RWPE1 (cell line): Measurements from ENCODE around the gene UBR2.
"Not testable (repeated sequence)": the region's sequence is repeated elsewhere in the genome, so short reads cannot be mapped to it uniquely, and the experiment has no call there.

Source experiments
- CTCF ChIA-PET: fragments of 350-600 bp; sonication (Branson Sonifier 250); formaldehyde crosslinking; extraction: SDS; loops from one replicate; lab custom pipeline; 2021; lab: Yijun Ruan, JAX
- POLR2A ChIA-PET: fragments of 400-600 bp; formaldehyde crosslinking; extraction: SDS; loops from one replicate; lab custom pipeline; 2020; ENCODE audit warnings: antibody characterized with exemption; ENCODE audit not compliant: low non-redundant PET; lab: Yijun Ruan, JAX
- DNase-seq: peaks from one replicate; pipeline ENCODE4 v3.0.0; 2012; ENCODE audit warnings: low spot score
- H3K27ac ChIP-seq: fragments of 450-650 bp; 2 replicates; pipeline ENCODE4 v1.5.1; 2017
- CTCF ChIP-seq: fragments of 450-650 bp; conservative IDR thresholded peaks from 2 replicates; pipeline ENCODE4 v1.5.1; 2017; ENCODE audit warnings: low read depth, mild to moderate bottlenecking

Gene UBR2

GRCh38 chr6:42729731-42730130, 165.9 kb downstream of the UBR2 start:
- ChIA-PET POLR2A (interaction anchor here (0.6 to 1.6 kb wide), 3 partner anchors 16 to 53 kb away, joined by 3 to 9 read pairs (median 4); partner anchors contain the start of gene TBCC), CTCF (interaction anchor here (0.6 to 0.8 kb wide), 2 partner anchors 33 to 77 kb away, joined by 3 read pairs; no protein-coding TSS in a partner anchor)
- peak overlapping the region; percentile 14; the same call in 1 of the 2 replicates for H3K27ac ChIP-seq
- TF ChIP-seq CTCF, result no peak
- no peak for DNase-seq

- DNase-seq, POLR2A ChIA-PET, H3K27ac ChIP-seq: not testable (repeated sequence)
- CTCF ChIA-PET, result interaction anchor here (0.6 kb wide), 1 partner anchor 783 kb away, joined by 3 read pairs; the partner anchor contains the start of genes POLR1C and YIPF3
Observed at GRCh38 chr6:42733867-42734481, 170.1 kb downstream of the UBR2 start.

DNA sequence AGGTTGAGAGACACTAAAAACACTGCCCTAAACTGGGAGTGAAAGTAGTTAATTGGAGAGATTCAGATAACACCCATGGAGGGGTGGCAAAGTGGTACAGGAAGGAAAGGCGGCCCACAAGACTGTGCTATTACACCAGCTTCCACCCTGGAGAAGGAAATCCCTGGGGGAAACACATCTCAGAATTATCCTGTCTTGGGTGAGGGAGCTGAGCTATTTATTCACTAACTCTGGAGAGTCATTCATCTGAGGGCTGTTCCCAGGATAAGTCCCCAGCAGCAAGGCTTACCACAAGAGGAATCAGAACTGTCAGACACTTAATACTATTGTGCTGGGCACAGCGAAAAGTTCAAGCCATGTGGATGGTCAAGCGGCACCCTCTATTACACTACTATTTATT, 172.1 kb downstream of the UBR2 start:
- CTCF ChIA-PET, result no interaction called here
- TF ChIP-seq CTCF, result no peak
- POLR2A ChIA-PET, result no interaction called here
- no peak for DNase-seq
- H3K27ac ChIP-seq, result no peak overlapping the region

GRCh38 chr6:42740725-42741124, 176.9 kb downstream of the UBR2 start:
- H3K27ac ChIP-seq, result no peak overlapping the region
- DNase-seq, result no peak
- ChIA-PET CTCF (interaction anchor here (1.1 kb wide), 1 partner anchor 15 kb away, joined by 3 read pairs; no protein-coding TSS in a partner anchor), POLR2A (no interaction called here)
- no peak for TF ChIP-seq CTCF

- peak; percentile 38 for DNase-seq
- ChIA-PET POLR2A (interaction anchor here (0.6 kb wide), 2 partner anchors 36 to 44 kb away, joined by 3 to 6 read pairs; no protein-coding TSS in a partner anchor), CTCF (interaction anchor here (0.6 to 0.9 kb wide), 2 partner anchors 39 to 152 kb away, joined by 4 to 5 read pairs; no protein-coding TSS in a partner anchor)
- H3K27ac ChIP-seq, result peak overlapping the region; percentile 100
- no peak for TF ChIP-seq CTCF
Observed at GRCh38 chr6:42742116-42742894, 178.5 kb downstream of the UBR2 start.
